ENCODE data around the gene GPC6.

DNA sequence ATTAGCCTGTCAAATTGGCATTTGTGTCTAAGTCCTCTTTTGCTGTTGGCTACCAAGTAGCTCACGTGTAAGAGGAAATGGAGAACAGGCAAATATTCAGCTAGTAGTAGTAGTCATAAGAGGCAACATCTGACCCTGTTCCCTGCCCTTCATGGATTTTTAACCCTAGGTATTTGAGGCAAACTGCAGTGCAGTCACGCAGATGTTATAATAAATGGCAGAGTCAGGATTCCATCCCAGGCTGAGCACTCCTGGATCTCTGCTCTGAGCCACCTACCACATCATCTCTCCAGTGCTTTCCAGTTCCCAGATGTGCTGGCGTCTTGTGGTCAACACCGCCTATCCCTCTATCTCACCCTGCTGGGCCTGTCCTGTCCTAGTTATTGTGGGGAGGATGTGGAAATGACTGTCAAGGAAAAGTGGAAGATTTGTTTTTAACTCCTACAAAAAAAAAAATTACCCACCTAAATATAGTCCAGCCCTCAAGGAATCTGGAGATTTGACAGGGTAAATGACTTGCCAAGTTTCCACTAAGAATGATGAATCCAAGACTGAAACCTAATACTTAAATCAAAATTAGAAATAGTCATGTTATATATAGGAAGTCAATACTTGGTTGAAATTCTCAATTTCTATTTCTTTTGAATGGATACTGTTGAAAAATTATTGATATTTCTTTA lies 322.9 kb downstream of the GPC6 start:
- no peak for TF ChIP-seq CTCF (conservative IDR thresholded peaks at IDR 0.05)
- no peak for TF ChIP-seq ZFX (IDR thresholded peaks at IDR 0.05)
